HUES64 (cell line): Measurements from ENCODE around the gene BCL11B.
A peak's percentile ranks its signal among the peaks of the same experiment; 100 is the strongest.

Experiments used
- H3K27ac ChIP-seq: 2 replicates; pipeline ENCODE4 v1.7.0; 2013; ENCODE audit warnings: low read depth, low read length, inconsistent platforms
- H3K27me3 ChIP-seq: 2 replicates; pipeline ENCODE4 v1.6.1; 2013; ENCODE audit warnings: mild to moderate bottlenecking, low read length; ENCODE audit not compliant: insufficient read depth
- H3K36me3 ChIP-seq: 2 replicates; pipeline ENCODE4 v1.6.1; 2013; ENCODE audit warnings: mild to moderate bottlenecking, low read length; ENCODE audit not compliant: insufficient read depth
- H3K4me1 ChIP-seq: 2 replicates; pipeline ENCODE4 v1.6.1; 2013; ENCODE audit warnings: mild to moderate bottlenecking, low read length, moderate library complexity; ENCODE audit not compliant: insufficient read depth
- H3K4me3 ChIP-seq: 2 replicates; pipeline ENCODE4 v1.5.1; 2013; ENCODE audit warnings: mild to moderate bottlenecking, low read length, moderate library complexity
- H3K9ac ChIP-seq: 2 replicates; pipeline ENCODE4 v1.6.1; 2013; ENCODE audit warnings: mild to moderate bottlenecking, low read depth, low read length
- H3K9me3 ChIP-seq: 2 replicates; pipeline ENCODE4 v1.6.1; 2013; ENCODE audit warnings: low read depth, low read length; ENCODE audit not compliant: insufficient read depth
- WGBS: fragments of 150-250, 120-280 bp; methylation state at CpG from one replicate; pipeline ENCODE4 v1.1.7; 2013; ENCODE audit warnings: missing lambda C conversion rate; 5-methylcytosine and 5-hydroxymethylcytosine counted together

BCL11B gene

GRCh38 chr14:99258876-99259726 lies 12.9 kb downstream of the BCL11B start:
- 81% methylated on average over 26 of the region's 27 CpGs for WGBS
- H3K4me3 ChIP-seq, result no peak overlapping the region
- no peaks in the 10 kb centered on the region for H3K9me3 ChIP-seq
- no peaks in the 10 kb centered on the region; the same call in 1 of the 2 replicates for H3K36me3 ChIP-seq
- H3K27ac ChIP-seq, result peak overlapping the region; percentile 36; the same call in 1 of the 2 replicates
- H3K27me3 ChIP-seq, result peaks cover 6% of the 10 kb centered on the region; the same call in 1 of the 2 replicates
- H3K4me1 ChIP-seq, result peaks cover 61% of the 10 kb centered on the region
- no peak overlapping the region for H3K9ac ChIP-seq

GRCh38 chr14:99258341-99258861 lies 13.6 kb downstream of the BCL11B start:
- Histone ChIP-seq H3K27ac (peak overlapping the region; percentile 36; the same call in 1 of the 2 replicates), H3K4me1 (peaks cover 54% of the 10 kb centered on the region), H3K4me3 (no peak overlapping the region), H3K36me3 (no peaks in the 10 kb centered on the region; the same call in 1 of the 2 replicates), H3K9ac (no peak overlapping the region), H3K9me3 (no peaks in the 10 kb centered on the region), H3K27me3 (peaks cover 6% of the 10 kb centered on the region; the same call in 1 of the 2 replicates)
- 23% methylated on average over 8 of the region's 8 CpGs for WGBS

GRCh38 chr14:99257673-99258221 lies 14.2 kb downstream of the BCL11B start:
- Histone ChIP-seq H3K4me1 (peaks cover 47% of the 10 kb centered on the region), H3K27ac (no peak overlapping the region), H3K9me3 (no peaks in the 10 kb centered on the region), H3K4me3 (no peak overlapping the region), H3K27me3 (peaks cover 4% of the 10 kb centered on the region; the same call in 1 of the 2 replicates), H3K9ac (no peak overlapping the region), H3K36me3 (no peaks in the 10 kb centered on the region; the same call in 1 of the 2 replicates)
- WGBS, result 87% methylated on average over 16 of the region's 16 CpGs

- no peaks in the 10 kb centered on the region for H3K27me3 ChIP-seq
- H3K27ac ChIP-seq, result no peak overlapping the region
- no peak overlapping the region for H3K9ac ChIP-seq
- WGBS, result 93% methylated on average over 14 of the region's 14 CpGs
- H3K4me3 ChIP-seq, result no peak overlapping the region
- peaks cover 42% of the 10 kb centered on the region for H3K4me1 ChIP-seq
- H3K9me3 ChIP-seq, result no peaks in the 10 kb centered on the region
- no peaks in the 10 kb centered on the region; the same call in 1 of the 2 replicates for H3K36me3 ChIP-seq
These were observed 14.8 kb downstream of the BCL11B start for GRCh38 chr14:99257122-99257672.

- H3K27ac ChIP-seq, result no peak overlapping the region
- 96% methylated on average over 5 of the region's 5 CpGs for WGBS
- peaks cover 36% of the 10 kb centered on the region for H3K4me1 ChIP-seq
- H3K9me3 ChIP-seq, result no peaks in the 10 kb centered on the region
- H3K9ac ChIP-seq, result no peak overlapping the region
- H3K36me3 ChIP-seq, result no peaks in the 10 kb centered on the region; the same call in 1 of the 2 replicates
- no peaks in the 10 kb centered on the region for H3K27me3 ChIP-seq
- no peak overlapping the region for H3K4me3 ChIP-seq
These were observed 15.5 kb downstream of the BCL11B start for GRCh38 chr14:99256483-99256874.

- no peak overlapping the region for H3K4me3 ChIP-seq
- no peak overlapping the region for H3K27ac ChIP-seq
- no peak overlapping the region for H3K9ac ChIP-seq
- no peaks in the 10 kb centered on the region; the same call in 1 of the 2 replicates for H3K36me3 ChIP-seq
- peaks cover 30% of the 10 kb centered on the region for H3K4me1 ChIP-seq
- H3K27me3 ChIP-seq, result no peaks in the 10 kb centered on the region
- 93% methylated on average over 19 of the region's 19 CpGs for WGBS
- H3K9me3 ChIP-seq, result no peaks in the 10 kb centered on the region
These were observed 16.1 kb downstream of the BCL11B start for GRCh38 chr14:99255621-99256482.

- Histone ChIP-seq H3K36me3 (no peaks in the 10 kb centered on the region; the same call in 1 of the 2 replicates), H3K4me3 (no peak overlapping the region), H3K27me3 (no peaks in the 10 kb centered on the region), H3K27ac (no peak overlapping the region), H3K9ac (no peak overlapping the region), H3K4me1 (peaks cover 17% of the 10 kb centered on the region), H3K9me3 (no peaks in the 10 kb centered on the region)
- 91% methylated on average over 16 of the region's 16 CpGs for WGBS
These were observed 17.5 kb downstream of the BCL11B start for GRCh38 chr14:99254328-99255009.

GRCh38 chr14:99253890-99254289 lies 18.1 kb downstream of the BCL11B start:
- no peak overlapping the region for H3K9ac ChIP-seq
- no peaks in the 10 kb centered on the region; the same call in 1 of the 2 replicates for H3K36me3 ChIP-seq
- H3K9me3 ChIP-seq, result no peaks in the 10 kb centered on the region
- no peak overlapping the region for H3K4me3 ChIP-seq
- no peak overlapping the region for H3K27ac ChIP-seq
- peaks cover 13% of the 10 kb centered on the region for H3K4me1 ChIP-seq
- WGBS, result 85% methylated on average over 7 of the region's 7 CpGs
- H3K27me3 ChIP-seq, result peaks cover 1% of the 10 kb centered on the region; the same call in 1 of the 2 replicates

GRCh38 chr14:99252940-99253868 lies 18.8 kb downstream of the BCL11B start:
- 83% methylated on average over 25 of the region's 25 CpGs for WGBS
- H3K27ac ChIP-seq, result no peak overlapping the region
- H3K4me1 ChIP-seq, result peaks cover 13% of the 10 kb centered on the region; the same call in 1 of the 2 replicates
- peaks cover 8% of the 10 kb centered on the region; the same call in 1 of the 2 replicates for H3K27me3 ChIP-seq
- no peaks in the 10 kb centered on the region; the same call in 1 of the 2 replicates for H3K36me3 ChIP-seq
- H3K9me3 ChIP-seq, result no peaks in the 10 kb centered on the region
- H3K9ac ChIP-seq, result no peak overlapping the region
- no peak overlapping the region for H3K4me3 ChIP-seq
